MM.1S (cell line): Measurements from ENCODE around the gene SMIM35.

ENCODE experiments used
- EZH2 ChIP-seq: fragments of 300-600 bp; sonication (generic); optimal IDR thresholded peaks from 2 replicates; pipeline ENCODE3; 2017; ENCODE audit warnings: low read depth, mild to moderate bottlenecking, antibody characterized with exemption, low read length, mixed read lengths
- EZH2phosphoT487 ChIP-seq: fragments of 300-600 bp; sonication (generic); IDR thresholded peaks from 2 replicates; pipeline ENCODE4 v1.6.1; 2018; ENCODE audit warnings: antibody characterized with exemption, low read length
- TF ChIP-seq, protein P1 (sequence below): fragments of 300-600 bp; sonication (generic); IDR thresholded peaks from 2 replicates; pipeline ENCODE4 v1.5.1; 2016; ENCODE audit warnings: antibody characterized with exemption, low read length, mixed read lengths

DNA sequence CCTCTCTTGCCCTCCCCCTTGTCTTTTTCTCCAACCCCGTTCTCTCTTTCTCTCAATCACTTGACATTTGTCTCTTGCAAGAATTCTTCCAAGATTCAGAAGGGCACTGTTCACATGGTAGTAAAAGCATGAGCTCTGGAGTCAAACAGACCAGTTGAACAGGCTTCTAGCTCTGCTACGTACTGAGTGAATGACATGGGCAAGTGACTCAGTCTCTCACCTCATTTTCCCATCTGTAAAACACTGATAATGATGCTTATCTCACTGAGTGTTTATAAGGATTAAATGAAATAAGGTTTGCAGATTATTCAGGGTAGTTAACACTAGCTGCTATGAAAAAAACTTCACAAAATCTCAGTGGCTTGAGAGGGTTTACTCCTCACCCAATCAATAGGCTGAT lies 106.5 kb downstream of the SMIM35 start:
- TF ChIP-seq, protein P1, sequence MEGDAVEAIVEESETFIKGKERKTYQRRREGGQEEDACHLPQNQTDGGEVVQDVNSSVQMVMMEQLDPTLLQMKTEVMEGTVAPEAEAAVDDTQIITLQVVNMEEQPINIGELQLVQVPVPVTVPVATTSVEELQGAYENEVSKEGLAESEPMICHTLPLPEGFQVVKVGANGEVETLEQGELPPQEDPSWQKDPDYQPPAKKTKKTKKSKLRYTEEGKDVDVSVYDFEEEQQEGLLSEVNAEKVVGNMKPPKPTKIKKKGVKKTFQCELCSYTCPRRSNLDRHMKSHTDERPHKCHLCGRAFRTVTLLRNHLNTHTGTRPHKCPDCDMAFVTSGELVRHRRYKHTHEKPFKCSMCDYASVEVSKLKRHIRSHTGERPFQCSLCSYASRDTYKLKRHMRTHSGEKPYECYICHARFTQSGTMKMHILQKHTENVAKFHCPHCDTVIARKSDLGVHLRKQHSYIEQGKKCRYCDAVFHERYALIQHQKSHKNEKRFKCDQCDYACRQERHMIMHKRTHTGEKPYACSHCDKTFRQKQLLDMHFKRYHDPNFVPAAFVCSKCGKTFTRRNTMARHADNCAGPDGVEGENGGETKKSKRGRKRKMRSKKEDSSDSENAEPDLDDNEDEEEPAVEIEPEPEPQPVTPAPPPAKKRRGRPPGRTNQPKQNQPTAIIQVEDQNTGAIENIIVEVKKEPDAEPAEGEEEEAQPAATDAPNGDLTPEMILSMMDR = no peak
- no peak for TF ChIP-seq EZH2
- TF ChIP-seq EZH2phosphoT487 = no peak
